Endothelial cell of umbilical vein (primary cell): ENCODE data around the gene NAV2. TPM values are rescaled to one million over a fixed set of nuclear protein-coding genes. Genes with fewer than 3 reads are reported as not detected.

Experiments
- BruUV-seq: library from RNA; stranded (reverse); fragments of 400-500 nt; replicated peaks from 2 replicates; lab custom pipeline; 2021; lab: Mats Ljungman, UMichigan
- CTCF ChIA-PET: fragments of 300-600, 350-600 bp; sonication (Branson Sonifier 250); formaldehyde crosslinking; loops from one replicate; lab custom pipeline; 2021; ENCODE audit warnings: antibody characterized with exemption, inconsistent platforms; lab: Charles Lee
- POLR2A ChIA-PET: fragments of 300-600, 350-600 bp; sonication (Branson Sonifier 250); formaldehyde crosslinking; loops from one replicate; lab custom pipeline; 2021; ENCODE audit warnings: antibody characterized with exemption, inconsistent platforms; lab: Charles Lee
- DNase-seq: peaks from one replicate; pipeline ENCODE4 v3.0.0-alpha.2; 2011; ENCODE audit warnings: low read depth, low spot score
- FAIRE-seq: peaks from 2 replicates; lab custom pipeline; 2011; peaks lifted over from hg19 to GRCh38; lab: Jason Lieb, UNC
- H2AFZ ChIP-seq: 2 replicates; pipeline ENCODE4 v1.6.0; 2012; ENCODE audit warnings: low read depth, low read length, control low read depth, inconsistent platforms
- H3K27ac ChIP-seq: 2 replicates; pipeline ENCODE4 v1.5.1; 2011; ENCODE audit warnings: low read depth, mild to moderate bottlenecking, control low read depth, low read length, moderate library complexity; ENCODE audit not compliant: insufficient read depth
- H3K27me3 ChIP-seq, 2 experiments: 2 replicates each; pipeline versions ENCODE4 v1.6.0 to v1.6.1; 2011; ENCODE audit warnings: low read length in 2 of 2, mixed read lengths in 1 of 2; ENCODE audit not compliant: control insufficient read depth in 2 of 2, insufficient read depth in 2 of 2
- H3K36me3 ChIP-seq, 2 experiments: 2 replicates in 1 of 2; 3 replicates in 1 of 2; pipeline ENCODE4 v1.5.1; 2011; ENCODE audit warnings: low read length in 2 of 2, mild to moderate bottlenecking in 1 of 2, moderate library complexity in 1 of 2; ENCODE audit not compliant: control insufficient read depth in 2 of 2, insufficient read depth in 2 of 2; ENCODE audit errors: extremely low read depth in 1 of 2
- H3K4me1 ChIP-seq: 3 replicates; pipeline ENCODE4 v1.5.1; 2011; ENCODE audit warnings: mild to moderate bottlenecking, low read length; ENCODE audit not compliant: control insufficient read depth, insufficient read depth; ENCODE audit errors: extremely low read depth
- H3K4me2 ChIP-seq: 2 replicates; pipeline ENCODE4 v1.6.1; 2011; ENCODE audit warnings: low read length, control low read depth, mixed read lengths; ENCODE audit not compliant: insufficient read depth
- H3K4me3 ChIP-seq, 3 experiments: fragments of 200-600 bp in 1 of 3; sonication (generic), shearing (Covaris generic) in 1 of 3; replicated peaks in 1 of 3; 2 replicates each; pipeline ENCODE4 v1.5.1; 2011 to 2016; ENCODE audit warnings: control low read depth in 3 of 3, low read length in 3 of 3, mild to moderate bottlenecking in 2 of 3, inconsistent platforms in 1 of 3, low read depth in 1 of 3, moderate library complexity in 1 of 3; ENCODE audit not compliant: insufficient read depth in 1 of 3
- H3K79me2 ChIP-seq: 2 replicates; pipeline ENCODE4 v1.6.0; 2012; ENCODE audit warnings: low read length, inconsistent platforms; ENCODE audit not compliant: control insufficient read depth, insufficient read depth
- H3K9ac ChIP-seq: replicated peaks from 2 replicates; pipeline ENCODE3; 2011; ENCODE audit warnings: low read length, control low read depth; ENCODE audit not compliant: insufficient read depth; ENCODE audit errors: extremely low read depth
- H3K9me1 ChIP-seq: replicated peaks from 3 replicates; pipeline ENCODE4 v1.6.0; 2011; ENCODE audit warnings: mild to moderate bottlenecking, low read length; ENCODE audit not compliant: control insufficient read depth, insufficient read depth; ENCODE audit errors: extremely low read depth
- H3K9me3 ChIP-seq: replicated peaks from 2 replicates; pipeline ENCODE4 v1.5.1; 2012; ENCODE audit warnings: low read length, inconsistent platforms; ENCODE audit not compliant: control insufficient read depth, insufficient read depth
- H4K20me1 ChIP-seq: replicated peaks from 2 replicates; pipeline ENCODE3; 2011; ENCODE audit warnings: mild to moderate bottlenecking, low read length; ENCODE audit not compliant: control insufficient read depth, insufficient read depth; ENCODE audit errors: extremely low read depth
- CTCF ChIP-seq, 2 donors: IDR thresholded peaks; 1 replicate in 1 of 2; 2 replicates in 1 of 2; pipeline ENCODE4 v1.5.1; 2011; ENCODE audit warnings: low read length in 2 of 2, mild to moderate bottlenecking in 2 of 2, moderate library complexity in 2 of 2, control low read depth in 1 of 2, inconsistent platforms in 1 of 2, low read depth in 1 of 2; ENCODE audit not compliant: insufficient read depth in 1 of 2; ENCODE audit errors: extremely low read depth in 1 of 2
- EZH2 ChIP-seq: IDR thresholded peaks from 2 replicates; pipeline ENCODE4 v1.6.1; 2012; ENCODE audit warnings: borderline replicate concordance, low read depth, mild to moderate bottlenecking, moderate library complexity, low read length, inconsistent platforms; ENCODE audit not compliant: severe bottlenecking
- FOS ChIP-seq: IDR thresholded peaks from 2 replicates; pipeline ENCODE4 v1.6.1; 2011; ENCODE audit warnings: mild to moderate bottlenecking, low read length, moderate library complexity, borderline replicate concordance; ENCODE audit not compliant: insufficient read depth
- GATA2 ChIP-seq: IDR thresholded peaks from 2 replicates; pipeline ENCODE4 v1.7.0; 2011; ENCODE audit warnings: low read depth, mild to moderate bottlenecking, moderate library complexity, mixed read lengths, low read length; ENCODE audit not compliant: insufficient read length, insufficient read depth
- JUN ChIP-seq: IDR thresholded peaks from 2 replicates; pipeline ENCODE4 v1.6.1; 2011; ENCODE audit warnings: borderline replicate concordance, low read depth; ENCODE audit not compliant: insufficient read length, insufficient read depth
- MAX ChIP-seq: IDR thresholded peaks from 2 replicates; pipeline ENCODE4 v1.6.1; 2011; ENCODE audit not compliant: insufficient read depth, insufficient read length
- MYC ChIP-seq: IDR thresholded peaks from one replicate; pipeline ENCODE4 v1.6.1; 2011; ENCODE audit warnings: mild to moderate bottlenecking, low read depth, low read length
- POLR2A ChIP-seq: IDR thresholded peaks from 2 replicates; pipeline ENCODE4 v1.6.1; 2012; ENCODE audit warnings: low read depth, mild to moderate bottlenecking, control low read depth, low read length
- POLR2AphosphoS5 ChIP-seq: IDR thresholded peaks from 2 replicates; pipeline ENCODE4 v1.6.1; 2012; ENCODE audit warnings: low read depth, mild to moderate bottlenecking, control low read depth, low read length, moderate library complexity; ENCODE audit not compliant: insufficient read depth
- dilution Hi-C: fragments of 300-500 bp; cut with MboI; formaldehyde crosslinking; loops from one replicate; pipeline ENCODE4 v1.15.0; 2019; ENCODE audit warnings: low sequenced_read_pairs; ENCODE audit not compliant: extremely low pct_ligation_motif_present
- intact Hi-C: fragments of 100-400 bp; cut with micrococcal nuclease; formaldehyde crosslinking; loops from one replicate; pipeline ENCODE4 v1.10.0; 2022
- polyA plus RNA-seq, 4 experiments: library from polyadenylated mRNA; depleted of rRNA in 3 of 4; stranded (reverse) in 3 of 4; unstranded in 1 of 4; fragments of >200 nt; gene quantifications; 2 replicates each; pipeline versions ENCODE4 v1.2.1 to v1.2.3, GENCODE V29; 2011 to 2012; ENCODE audit warnings: missing spikeins in 1 of 4
- total RNA-seq: library from RNA; stranded (reverse); gene quantifications from 2 replicates; pipeline ENCODE4 v1.2.3, GENCODE V29; 2021

NAV2 gene
- total and polyA plus RNA-seq, 2 donors (not counting 3 experiments of a cell fraction or from before 2014, with no cell fraction given), result 10.9 to 68.0 TPM

- Histone ChIP-seq H4K20me1 (no peaks in the 10 kb centered on the region), H3K27me3 (no peaks in the 10 kb centered on the region), H2AFZ (no peak overlapping the region), H3K4me1 (peaks cover 6% of the 10 kb centered on the region), H3K27ac (no peak overlapping the region), H3K9me1 (no peaks in the 10 kb centered on the region), H3K4me2 (no peak overlapping the region), H3K9me3 (no peaks in the 10 kb centered on the region), H3K9ac (no peak overlapping the region), H3K79me2 (peaks cover 72% of the 10 kb centered on the region), H3K36me3 (no peaks in the 10 kb centered on the region), H3K4me3 (no peak overlapping the region)
- intact Hi-C loops, result no loop called here
- no TSS peak for BruUV-seq
- dilution Hi-C loops, result no loop called here
- no peak for TF ChIP-seq FOS
- TF ChIP-seq MAX, result no peak
- TF ChIP-seq MYC, result no peak
- TF ChIP-seq EZH2, result no peak
- no peak for TF ChIP-seq GATA2
- TF ChIP-seq CTCF (IDR thresholded peaks at IDR 0.05; ENCODE audit: extremely low read depth in 1 of 2, insufficient read depth in 1 of 2, low read depth in 1 of 2, low read length in 2 of 2), result no peak
- no peak for TF ChIP-seq JUN
- no peak for TF ChIP-seq POLR2AphosphoS5
- TF ChIP-seq POLR2A, result no peak
- no peak for FAIRE-seq
- no peak for DNase-seq
- POLR2A ChIA-PET, result interaction anchor here (0.5 kb wide), 1 partner anchor 198 kb away, joined by 9 read pairs; no protein-coding TSS in a partner anchor
- CTCF ChIA-PET, result interaction anchor here (0.6 to 3.0 kb wide), 10 partner anchors 8 to 210 kb away, joined by 3 to 7 read pairs (median 3); no protein-coding TSS in a partner anchor
These were observed 54.2 kb downstream of the NAV2 start for GRCh38 chr11:19766810-19767209.
